SK-N-SH (cell line): Measurements from ENCODE around the gene SYT11.

Source experiments
- EP300 ChIP-seq, 2 experiments: IDR thresholded peaks; 2 replicates each; pipeline versions ENCODE4 v1.4.0 to v1.6.1; 2012; ENCODE audit warnings: borderline replicate concordance in 1 of 2, low read depth in 1 of 2, low read length in 1 of 2
- EZH2phosphoT487 ChIP-seq: fragments of 200-600 bp; sonication (generic); IDR thresholded peaks from 2 replicates; pipeline ENCODE4 v1.6.1; 2017; ENCODE audit warnings: low read depth, mixed run types, mild to moderate bottlenecking, antibody characterized with exemption, moderate library complexity, borderline replicate concordance
- GABPA ChIP-seq: IDR thresholded peaks from 2 replicates; pipeline ENCODE4 v1.4.0; 2012; ENCODE audit warnings: low read depth, mild to moderate bottlenecking
- MAX ChIP-seq: IDR thresholded peaks from 2 replicates; pipeline ENCODE4 v1.4.0; 2012; ENCODE audit warnings: low read depth
- RAD21 ChIP-seq: IDR thresholded peaks from 2 replicates; pipeline ENCODE4 v1.6.1; 2012; ENCODE audit warnings: mild to moderate bottlenecking, low read length
- RCOR1 ChIP-seq: fragments of 150-350 bp; IDR thresholded peaks from 2 replicates; pipeline ENCODE4 v1.6.1; 2017; ENCODE audit warnings: antibody characterized with exemption, low read length
- REST ChIP-seq: IDR thresholded peaks from 2 replicates; pipeline ENCODE4 v1.6.1; 2012; ENCODE audit warnings: mild to moderate bottlenecking, low read depth, low read length, moderate library complexity
- ZBTB33 ChIP-seq: IDR thresholded peaks from 2 replicates; pipeline ENCODE4 v1.4.0; 2012; ENCODE audit warnings: low read depth, borderline replicate concordance
- TF ChIP-seq, protein P1 (sequence below): fragments of 200-600 bp; sonication (generic); IDR thresholded peaks from 2 replicates; pipeline ENCODE4 v1.6.1; 2017; ENCODE audit warnings: antibody characterized with exemption, mild to moderate bottlenecking, moderate library complexity

DNA sequence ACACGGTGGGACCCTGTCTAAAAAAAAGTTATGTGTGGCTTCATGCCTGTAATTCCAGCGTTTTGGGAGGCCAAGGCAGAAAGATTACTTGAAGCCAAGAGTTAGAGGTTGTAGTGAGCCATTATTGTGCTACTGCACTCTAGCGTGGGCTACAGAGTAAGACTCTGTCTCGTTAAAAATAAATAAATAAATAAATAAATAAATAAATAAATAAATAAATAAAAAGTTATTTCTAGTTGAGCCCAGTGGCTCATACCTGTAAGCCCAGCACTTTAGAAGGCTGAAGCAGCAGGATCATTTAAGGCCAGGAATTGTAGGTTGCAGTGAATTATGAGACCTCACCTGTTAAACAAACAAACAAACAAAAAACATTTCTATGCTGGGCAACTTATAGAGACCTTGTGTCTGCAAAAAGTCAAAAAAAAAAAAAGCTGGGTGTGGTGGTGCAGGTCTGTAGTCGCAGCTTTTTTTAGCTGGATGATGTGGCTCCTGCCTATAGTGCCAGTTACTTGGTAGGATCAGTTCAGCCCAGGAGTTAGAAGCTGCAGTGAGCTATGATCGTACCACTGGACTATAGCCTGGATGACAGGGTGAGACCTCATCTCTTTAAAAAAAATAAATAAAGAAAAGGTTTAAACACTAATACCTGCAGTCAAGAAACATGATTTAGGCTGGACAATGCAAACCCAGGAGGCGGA lies 27.9 kb upstream of the SYT11 start:
- TF ChIP-seq, protein P1, sequence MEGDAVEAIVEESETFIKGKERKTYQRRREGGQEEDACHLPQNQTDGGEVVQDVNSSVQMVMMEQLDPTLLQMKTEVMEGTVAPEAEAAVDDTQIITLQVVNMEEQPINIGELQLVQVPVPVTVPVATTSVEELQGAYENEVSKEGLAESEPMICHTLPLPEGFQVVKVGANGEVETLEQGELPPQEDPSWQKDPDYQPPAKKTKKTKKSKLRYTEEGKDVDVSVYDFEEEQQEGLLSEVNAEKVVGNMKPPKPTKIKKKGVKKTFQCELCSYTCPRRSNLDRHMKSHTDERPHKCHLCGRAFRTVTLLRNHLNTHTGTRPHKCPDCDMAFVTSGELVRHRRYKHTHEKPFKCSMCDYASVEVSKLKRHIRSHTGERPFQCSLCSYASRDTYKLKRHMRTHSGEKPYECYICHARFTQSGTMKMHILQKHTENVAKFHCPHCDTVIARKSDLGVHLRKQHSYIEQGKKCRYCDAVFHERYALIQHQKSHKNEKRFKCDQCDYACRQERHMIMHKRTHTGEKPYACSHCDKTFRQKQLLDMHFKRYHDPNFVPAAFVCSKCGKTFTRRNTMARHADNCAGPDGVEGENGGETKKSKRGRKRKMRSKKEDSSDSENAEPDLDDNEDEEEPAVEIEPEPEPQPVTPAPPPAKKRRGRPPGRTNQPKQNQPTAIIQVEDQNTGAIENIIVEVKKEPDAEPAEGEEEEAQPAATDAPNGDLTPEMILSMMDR = no peak
- TF ChIP-seq EP300 (IDR thresholded peaks at IDR 0.05; ENCODE audit: borderline replicate concordance in 1 of 2, low read depth in 1 of 2, low read length in 1 of 2) (no peak), GABPA (no peak), RAD21 (no peak), ZBTB33 (no peak), MAX (no peak), REST (no peak), EZH2phosphoT487 (no peak), RCOR1 (no peak)
